HepG2 (cell line): ENCODE measurements around the gene ZNF33A. TPM values are rescaled to one million over a fixed set of nuclear protein-coding genes. Genes with fewer than 3 reads are reported as not detected.
A peak's percentile ranks its signal among the peaks of the same experiment; 100 is the strongest.

Experiments used
- ATAC-seq: fragments of 200-7000 bp; cut with Tn5 transposase; 3 replicates; pipeline ENCODE4 v1.9.1; 2020; ENCODE audit warnings: mild to moderate bottlenecking, moderate library complexity
- BruUV-seq: library from RNA; stranded (reverse); fragments of 400-500 nt; replicated peaks from 2 replicates; lab custom pipeline; 2021; lab: Mats Ljungman, UMichigan
- CTCF ChIA-PET: fragments of 300-600 bp; formaldehyde crosslinking; extraction: SDS; loops from one replicate; lab custom pipeline; 2021; ENCODE audit warnings: low total read pairs, inconsistent platforms, low intra/inter-chr PET ratio; lab: Yijun Ruan, JAX
- POLR2A ChIA-PET: fragments of 350-600 bp; sonication (Branson Sonifier 250); formaldehyde crosslinking; loops from one replicate; lab custom pipeline; 2020; ENCODE audit warnings: antibody characterized with exemption, inconsistent platforms; lab: Yijun Ruan, JAX
- DNase-seq: peaks from one replicate; pipeline ENCODE4 v3.0.0-alpha.2; 2015; ENCODE audit warnings: low spot score
- FAIRE-seq: peaks from 3 replicates; lab custom pipeline; 2011; peaks lifted over from hg19 to GRCh38; lab: Jason Lieb, UNC
- H2AFZ ChIP-seq: one replicate; pipeline ENCODE4 v1.6.1; 2011; ENCODE audit warnings: low read length, inconsistent platforms
- H3K27ac ChIP-seq: fragments of 300-600 bp; 3 replicates; pipeline ENCODE4 v1.8.0; 2011; ENCODE audit warnings: mixed run types, mild to moderate bottlenecking, mixed read lengths, low read length, inconsistent platforms; ENCODE audit not compliant: insufficient read depth; ENCODE audit errors: extremely low read length
- H3K27me3 ChIP-seq, 2 experiments: fragments of 200-600 bp in 1 of 2; 2 replicates in 1 of 2; 3 replicates in 1 of 2; pipeline versions ENCODE4 v1.6.0 to v1.8.0; 2011; ENCODE audit warnings: low read length in 2 of 2, mild to moderate bottlenecking in 2 of 2, moderate library complexity in 2 of 2, inconsistent platforms in 1 of 2; ENCODE audit not compliant: insufficient read depth in 2 of 2, control insufficient read depth in 1 of 2
- H3K36me3 ChIP-seq, 2 experiments: fragments of 200-600 bp in 1 of 2; replicated peaks in 1 of 2; 2 replicates in 1 of 2; 3 replicates in 1 of 2; pipeline versions ENCODE4 v1.5.1 to v1.8.0; 2011; ENCODE audit warnings: low read length in 2 of 2, inconsistent platforms in 1 of 2; ENCODE audit not compliant: insufficient read depth in 2 of 2, control insufficient read depth in 1 of 2
- H3K4me1 ChIP-seq: 2 replicates; pipeline ENCODE4 v1.5.1; 2012; ENCODE audit warnings: low read length, inconsistent platforms; ENCODE audit not compliant: insufficient read depth
- H3K4me2 ChIP-seq: 2 replicates; pipeline ENCODE4 v1.6.0; 2011; ENCODE audit warnings: low read depth, low read length, inconsistent platforms
- H3K4me3 ChIP-seq, 3 experiments: fragments of 200-600 bp in 1 of 3; sonication (generic), shearing (Covaris generic) in 1 of 3; replicated peaks in 1 of 3; 2 replicates each; pipeline ENCODE4 v1.5.1; 2011 to 2016; ENCODE audit warnings: low read length in 3 of 3, inconsistent platforms in 2 of 3, low read depth in 2 of 3, mild to moderate bottlenecking in 2 of 3, control low read depth in 1 of 3, mixed read lengths in 1 of 3; ENCODE audit not compliant: insufficient read depth in 1 of 3
- H3K79me2 ChIP-seq: one replicate; pipeline ENCODE4 v1.6.1; 2011; ENCODE audit warnings: low read length, inconsistent platforms; ENCODE audit not compliant: insufficient read depth
- H3K9ac ChIP-seq: 2 replicates; pipeline ENCODE4 v1.6.0; 2011; ENCODE audit warnings: mild to moderate bottlenecking, low read depth, low read length, inconsistent platforms; ENCODE audit not compliant: insufficient read depth
- H3K9me3 ChIP-seq: 2 replicates; pipeline ENCODE4 v1.5.1; 2012; ENCODE audit warnings: mild to moderate bottlenecking, low read length
- H4K20me1 ChIP-seq: 2 replicates; pipeline ENCODE4 v1.6.0; 2011; ENCODE audit warnings: inconsistent platforms, mild to moderate bottlenecking, low read length, moderate library complexity; ENCODE audit not compliant: insufficient read depth
- ATRX ChIP-seq: sonication (generic); formaldehyde crosslinking; IDR thresholded peaks from 2 replicates; pipeline ENCODE4 v1.4.0; 2020; ENCODE audit warnings: missing genetic modification reagents, borderline replicate concordance
- MLXIP ChIP-seq: sonication (generic); formaldehyde crosslinking; IDR thresholded peaks from 2 replicates; pipeline ENCODE4 v1.9.0; 2021; ENCODE audit warnings: missing genetic modification reagents, borderline replicate concordance
- NFE2L2 ChIP-seq: fragments of 150-350 bp; IDR thresholded peaks from 2 replicates; pipeline ENCODE4 v1.6.1; 2014; ENCODE audit warnings: low read length
- TFE3 ChIP-seq: IDR thresholded peaks from 2 replicates; pipeline ENCODE4 v1.6.1; 2016
- ZFY ChIP-seq: sonication (generic); formaldehyde crosslinking; IDR thresholded peaks from 2 replicates; pipeline ENCODE4 v1.4.0; 2020; ENCODE audit warnings: missing genetic modification reagents
- ZNF136 ChIP-seq: sonication (generic); formaldehyde crosslinking; IDR thresholded peaks from 2 replicates; pipeline ENCODE4 v1.8.1; 2022; ENCODE audit warnings: low read depth, mild to moderate bottlenecking, moderate library complexity, missing genetic modification reagents
- ZNF775 ChIP-seq: sonication (generic); formaldehyde crosslinking; IDR thresholded peaks from 2 replicates; pipeline ENCODE4 v1.4.0; 2020; ENCODE audit warnings: missing genetic modification reagents, mild to moderate bottlenecking, moderate library complexity, borderline replicate concordance
- ZNF777 ChIP-seq: sonication (generic); formaldehyde crosslinking; IDR thresholded peaks from 2 replicates; pipeline ENCODE4 v1.4.0; 2020; ENCODE audit warnings: missing genetic modification reagents
- ZNF891 ChIP-seq: sonication (generic); formaldehyde crosslinking; IDR thresholded peaks from 2 replicates; pipeline ENCODE4 v1.5.0; 2020; ENCODE audit warnings: mild to moderate bottlenecking, missing genetic modification reagents
- ZSCAN29 ChIP-seq: sonication (generic); formaldehyde crosslinking; conservative IDR thresholded peaks from 2 replicates; pipeline ENCODE4 v1.4.0; 2020; ENCODE audit warnings: mild to moderate bottlenecking, missing genetic modification reagents
- WGBS: methylation state at CpG from one replicate; pipeline ENCODE4 v1.1.6; 2017; ENCODE audit warnings: low lambda C conversion rate; 5-methylcytosine and 5-hydroxymethylcytosine counted together
- in situ Hi-C: cut with HindIII; loops from 2 replicates; pipeline ENCODE4 v1.10.0; 2017; ENCODE audit warnings: low pct_unique_long_range_greater_than_20kb; ENCODE audit not compliant: extremely low pct_ligation_motif_present
- intact Hi-C: fragments of 100-400 bp; cut with micrococcal nuclease; formaldehyde crosslinking; loops from one replicate; pipeline ENCODE4 v1.10.0; 2022; ENCODE audit not compliant: unreplicated experiment
- polyA plus RNA-seq, 8 experiments: library from polyadenylated mRNA; depleted of rRNA in 3 of 8; stranded (reverse) in 7 of 8; unstranded in 1 of 8; fragments of >200 nt; fragmentation: Illumina TruSeq in 4 of 8; extraction: Trizol in 4 of 8; gene quantifications; 2 replicates each; pipeline versions ENCODE4 v1.2.1 to v1.2.3, GENCODE V29; 2011 to 2016; ENCODE audit warnings: low read depth in 4 of 8, missing spikeins in 1 of 8, mixed read lengths in 1 of 8; ENCODE audit not compliant: insufficient read depth in 1 of 8
- total RNA-seq, 5 experiments: library from RNA; depleted of rRNA; stranded (reverse); fragments of >200 nt; fragmentation: Illumina TruSeq; extraction: Trizol; gene quantifications; 2 replicates each; pipeline ENCODE4 v1.2.3, GENCODE V29; 2016; ENCODE audit warnings: low read depth in 1 of 5

ZNF33A gene
- total and polyA plus RNA-seq, 2 of the 13 experiments (the other 11 are each of a cell fraction or from before 2014, with no cell fraction given), result 13.1 to 22.5 TPM

DNA sequence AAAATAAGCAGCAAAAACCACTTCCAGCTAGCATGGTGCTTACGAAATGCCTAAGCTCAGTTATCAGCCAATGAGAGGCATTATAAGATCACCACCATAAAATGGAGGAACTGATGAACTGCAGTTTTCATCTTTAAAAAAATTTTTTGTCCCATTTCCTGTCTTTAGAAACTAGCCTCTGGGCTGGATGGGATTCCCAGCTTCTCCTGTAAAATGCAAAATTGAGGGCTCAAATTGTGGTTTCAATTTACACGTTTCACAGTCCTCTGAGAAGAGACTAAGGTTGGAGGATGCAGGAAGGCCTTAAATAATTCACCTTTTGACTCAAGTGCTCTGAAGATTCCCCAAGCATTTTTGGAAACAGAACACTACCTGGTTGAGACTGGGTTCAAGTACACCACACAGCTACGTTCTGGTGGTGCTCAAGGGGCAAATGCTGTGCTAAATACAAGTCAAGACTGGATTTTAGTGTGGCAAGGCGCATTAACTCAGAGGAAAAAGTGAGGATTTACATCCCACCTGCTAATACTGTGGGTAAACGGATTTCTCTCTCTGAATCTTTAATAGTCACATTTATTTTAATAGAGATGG, 35.0 kb upstream of the ZNF33A start:
- no peaks in the 10 kb centered on the region for H3K9me3 ChIP-seq
- in situ Hi-C loops, result no loop called here
- intact Hi-C loops, result loop anchor here (5.0 to 10.0 kb wide), 3 partner anchors 118 to 1088 kb away; partner anchors contain the start of gene ZNF248
- ChIA-PET POLR2A (interaction anchor here (0.7 to 2.7 kb wide), 3 partner anchors 30 to 116 kb away, joined by 3 to 17 read pairs (median 3); partner anchors contain the start of gene ZNF33A), CTCF (no interaction called here)
- H3K9ac ChIP-seq, result peak overlapping the region; percentile 82
- H3K4me1 ChIP-seq, result peaks cover 10% of the 10 kb centered on the region
- peak overlapping the region; percentile 66 to 90 (median 80) for H3K4me3 ChIP-seq
- 42% methylated on average over 5 of the region's 5 CpGs for WGBS
- peak overlapping the region; percentile 94 for H3K4me2 ChIP-seq
- no peak for ATAC-seq
- no peaks in the 10 kb centered on the region for H3K79me2 ChIP-seq
- no peak for TF ChIP-seq NFE2L2
- no peak for TF ChIP-seq ZNF136 (CRISPR knock-in tag)
- TF ChIP-seq ATRX (CRISPR knock-in tag), result no peak
- TF ChIP-seq ZSCAN29 (CRISPR knock-in tag), result no peak
- TF ChIP-seq ZNF775 (CRISPR knock-in tag), result no peak
- no peak for TF ChIP-seq ZNF891 (CRISPR knock-in tag)
- TF ChIP-seq MLXIP (CRISPR knock-in tag), result no peak
- no peak for TF ChIP-seq ZFY (CRISPR knock-in tag)
- TF ChIP-seq TFE3 (CRISPR knock-in tag), result no peak
- TF ChIP-seq ZNF777 (CRISPR knock-in tag), result no peak
- H4K20me1 ChIP-seq, result no peaks in the 10 kb centered on the region
- H2AFZ ChIP-seq, result peak overlapping the region; percentile 66
- H3K36me3 ChIP-seq, result no peaks in the 10 kb centered on the region
- peak overlapping the region; percentile 84 for H3K27ac ChIP-seq
- no peak for DNase-seq
- H3K27me3 ChIP-seq, result no peaks in the 10 kb centered on the region
- FAIRE-seq, result peak; percentile 4
- BruUV-seq, result TSS peak; percentile 76
